Karpas-422 (cell line): ENCODE data around the gene TMEM169. TPM values are rescaled to one million over a fixed set of nuclear protein-coding genes. Genes with fewer than 3 reads are reported as not detected.

Experiments
- DNase-seq: peaks from one replicate; pipeline ENCODE4 v3.0.0-alpha.2; 2015
- H2AFZ ChIP-seq: fragments of 200-600 bp; sonication (generic); 2 replicates; pipeline ENCODE4 v1.6.1; 2014; ENCODE audit warnings: antibody characterized with exemption, low read length, mixed read lengths
- H3K27ac ChIP-seq: fragments of 200-600 bp; sonication (generic); 2 replicates; pipeline ENCODE4 v1.5.1; 2014; ENCODE audit warnings: mild to moderate bottlenecking, low read length, moderate library complexity
- H3K27me3 ChIP-seq: fragments of 200-600 bp; sonication (generic); 2 replicates; pipeline ENCODE4 v1.6.1; 2014; ENCODE audit warnings: low read length, mixed read lengths
- H3K36me3 ChIP-seq: fragments of 200-600 bp; sonication (generic); 2 replicates; pipeline ENCODE4 v1.6.1; 2014; ENCODE audit warnings: low read length, mixed read lengths; ENCODE audit not compliant: insufficient read depth
- H3K4me1 ChIP-seq: fragments of 200-600 bp; sonication (generic); 2 replicates; pipeline ENCODE4 v1.6.1; 2014; ENCODE audit warnings: mild to moderate bottlenecking, low read length, mixed read lengths
- H3K4me2 ChIP-seq: fragments of 200-600 bp; sonication (generic); 2 replicates; pipeline ENCODE4 v1.6.1; 2014; ENCODE audit warnings: low read length, low read depth, mild to moderate bottlenecking; ENCODE audit not compliant: poor library complexity, severe bottlenecking
- H3K4me3 ChIP-seq: fragments of 200-600 bp; sonication (generic); 2 replicates; pipeline ENCODE4 v1.5.1; 2014; ENCODE audit warnings: mild to moderate bottlenecking, antibody characterized with exemption, low read length, mixed read lengths
- H3K79me2 ChIP-seq: fragments of 200-600 bp; sonication (generic); 2 replicates; pipeline ENCODE4 v1.6.1; 2014; ENCODE audit warnings: mild to moderate bottlenecking, low read length, mixed read lengths
- H3K9ac ChIP-seq: fragments of 200-600 bp; sonication (generic); 2 replicates; pipeline ENCODE4 v1.6.0; 2014; ENCODE audit warnings: low read length
- H3K9me2 ChIP-seq: fragments of 200-600 bp; sonication (generic), shearing (Covaris generic); replicated peaks from 2 replicates; pipeline ENCODE4 v1.6.0; 2014; ENCODE audit warnings: mild to moderate bottlenecking, low read length, moderate library complexity; ENCODE audit not compliant: insufficient read depth
- H3K9me3 ChIP-seq: fragments of 300-700, 200-600 bp; sonication (generic); 2 replicates; pipeline ENCODE4 v1.6.1; 2014; ENCODE audit warnings: low read length, mixed read lengths
- H4K20me1 ChIP-seq: fragments of 200-600 bp; sonication (generic); 2 replicates; pipeline ENCODE4 v1.6.1; 2014; ENCODE audit warnings: mild to moderate bottlenecking, antibody characterized with exemption, low read length, low read depth; ENCODE audit not compliant: insufficient read depth
- total RNA-seq: library from RNA; depleted of rRNA; stranded (reverse); fragments of >200 nt; shearing (Covaris generic); gene quantifications from 2 replicates; pipeline ENCODE4 v1.2.3, GENCODE V29; 2014; ENCODE audit warnings: low replicate concordance

TMEM169 gene
- total RNA-seq, 1 experiment from 2014 or later: not detected

- Histone ChIP-seq H4K20me1 (peaks cover 21% of the 10 kb centered on the region; the same call in 1 of the 2 replicates), H3K9ac (no peak overlapping the region), H3K79me2 (peaks cover 84% of the 10 kb centered on the region), H3K36me3 (peaks cover 83% of the 10 kb centered on the region), H3K4me2 (no peak overlapping the region), H3K4me3 (no peak overlapping the region), H3K4me1 (peaks cover 19% of the 10 kb centered on the region), H3K27ac (no peak overlapping the region), H3K9me2 (no peaks in the 10 kb centered on the region), H3K27me3 (no peaks in the 10 kb centered on the region), H2AFZ (no peak overlapping the region), H3K9me3 (no peaks in the 10 kb centered on the region)
- no peak for DNase-seq
Measured at GRCh38 chr2:216118474-216118873, 36.8 kb downstream of the TMEM169 start.

- Histone ChIP-seq H3K4me1 (peaks cover 17% of the 10 kb centered on the region), H3K27me3 (no peaks in the 10 kb centered on the region), H3K27ac (no peak overlapping the region), H3K9ac (no peak overlapping the region), H3K9me3 (no peaks in the 10 kb centered on the region), H3K9me2 (no peaks in the 10 kb centered on the region), H3K36me3 (peaks cover 85% of the 10 kb centered on the region), H4K20me1 (peaks cover 21% of the 10 kb centered on the region; the same call in 1 of the 2 replicates), H3K4me3 (no peak overlapping the region), H3K4me2 (no peak overlapping the region), H2AFZ (no peak overlapping the region), H3K79me2 (peaks cover 90% of the 10 kb centered on the region)
- no peak for DNase-seq
Measured at GRCh38 chr2:216119146-216119545, 37.4 kb downstream of the TMEM169 start.

GRCh38 chr2:216119986-216120385 is 38.3 kb downstream of the TMEM169 start:
- peaks cover 96% of the 10 kb centered on the region for H3K79me2 ChIP-seq
- no peak overlapping the region for H3K9ac ChIP-seq
- H4K20me1 ChIP-seq: peaks cover 21% of the 10 kb centered on the region; the same call in 1 of the 2 replicates
- H2AFZ ChIP-seq: no peak overlapping the region
- H3K4me3 ChIP-seq: no peak overlapping the region
- no peak overlapping the region for H3K4me2 ChIP-seq
- H3K9me2 ChIP-seq: no peaks in the 10 kb centered on the region
- H3K36me3 ChIP-seq: peaks cover 91% of the 10 kb centered on the region
- DNase-seq: no peak
- no peak overlapping the region for H3K27ac ChIP-seq
- no peaks in the 10 kb centered on the region for H3K9me3 ChIP-seq
- no peaks in the 10 kb centered on the region for H3K27me3 ChIP-seq
- peaks cover 12% of the 10 kb centered on the region for H3K4me1 ChIP-seq

DNA sequence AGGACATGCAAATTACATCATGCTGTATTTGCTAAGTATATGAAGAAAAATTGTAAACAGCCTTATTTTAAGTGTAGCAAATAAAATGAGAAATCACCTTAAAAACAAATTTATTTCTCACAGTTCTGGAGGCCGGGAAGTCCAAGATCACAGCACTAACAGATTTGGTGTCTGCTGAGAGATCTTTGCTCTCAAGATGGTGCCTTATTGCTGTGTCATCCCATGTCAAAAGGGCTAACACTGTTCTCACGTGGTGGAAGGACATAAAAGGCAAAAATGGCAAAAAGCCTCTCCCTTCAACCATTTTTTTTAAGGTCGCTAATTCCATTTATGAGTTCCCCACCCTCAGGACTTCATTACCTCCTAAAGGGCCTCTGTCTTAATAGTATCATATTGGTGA is 39.5 kb downstream of the TMEM169 start:
- no peaks in the 10 kb centered on the region; the same call in 1 of the 2 replicates for H3K4me1 ChIP-seq
- no peak overlapping the region for H3K27ac ChIP-seq
- DNase-seq: no peak
- H3K79me2 ChIP-seq: peaks cover 94% of the 10 kb centered on the region
- H4K20me1 ChIP-seq: peaks cover 28% of the 10 kb centered on the region
- H3K36me3 ChIP-seq: peaks cover 89% of the 10 kb centered on the region
- no peak overlapping the region for H3K4me3 ChIP-seq
- no peak overlapping the region for H2AFZ ChIP-seq
- no peaks in the 10 kb centered on the region for H3K27me3 ChIP-seq
- H3K9ac ChIP-seq: no peak overlapping the region
- no peaks in the 10 kb centered on the region for H3K9me2 ChIP-seq
- no peaks in the 10 kb centered on the region for H3K9me3 ChIP-seq
- H3K4me2 ChIP-seq: no peak overlapping the region

DNA sequence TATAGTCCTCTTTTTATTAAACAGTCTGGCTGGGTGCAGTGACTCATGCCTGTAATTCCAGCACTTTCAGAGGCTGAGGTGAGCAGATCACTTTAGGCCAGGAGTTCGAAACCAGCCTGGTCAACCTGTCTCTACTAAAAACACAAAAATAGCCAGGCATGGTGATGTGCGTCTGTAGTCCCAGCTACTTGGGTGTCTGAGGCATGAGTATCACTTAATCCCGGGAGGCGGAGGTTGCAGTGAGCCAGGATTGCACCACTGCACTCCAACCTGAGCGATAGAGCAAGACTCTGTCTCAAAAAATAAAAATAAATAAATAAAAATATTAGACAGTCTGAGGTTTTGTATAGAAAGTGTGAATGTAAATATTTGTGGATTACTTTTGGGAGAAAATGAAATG is 45.2 kb downstream of the TMEM169 start:
- H3K27me3 ChIP-seq: no peaks in the 10 kb centered on the region
- H3K36me3 ChIP-seq: peaks cover 85% of the 10 kb centered on the region
- H3K9ac ChIP-seq: no peak overlapping the region
- H3K27ac ChIP-seq: no peak overlapping the region
- DNase-seq: no peak
- peaks cover 89% of the 10 kb centered on the region for H3K79me2 ChIP-seq
- no peak overlapping the region for H3K4me2 ChIP-seq
- no peak overlapping the region for H2AFZ ChIP-seq
- no peaks in the 10 kb centered on the region for H3K9me2 ChIP-seq
- no peaks in the 10 kb centered on the region for H3K9me3 ChIP-seq
- no peaks in the 10 kb centered on the region for H3K4me1 ChIP-seq
- peaks cover 23% of the 10 kb centered on the region for H4K20me1 ChIP-seq
- no peak overlapping the region for H3K4me3 ChIP-seq

DNA sequence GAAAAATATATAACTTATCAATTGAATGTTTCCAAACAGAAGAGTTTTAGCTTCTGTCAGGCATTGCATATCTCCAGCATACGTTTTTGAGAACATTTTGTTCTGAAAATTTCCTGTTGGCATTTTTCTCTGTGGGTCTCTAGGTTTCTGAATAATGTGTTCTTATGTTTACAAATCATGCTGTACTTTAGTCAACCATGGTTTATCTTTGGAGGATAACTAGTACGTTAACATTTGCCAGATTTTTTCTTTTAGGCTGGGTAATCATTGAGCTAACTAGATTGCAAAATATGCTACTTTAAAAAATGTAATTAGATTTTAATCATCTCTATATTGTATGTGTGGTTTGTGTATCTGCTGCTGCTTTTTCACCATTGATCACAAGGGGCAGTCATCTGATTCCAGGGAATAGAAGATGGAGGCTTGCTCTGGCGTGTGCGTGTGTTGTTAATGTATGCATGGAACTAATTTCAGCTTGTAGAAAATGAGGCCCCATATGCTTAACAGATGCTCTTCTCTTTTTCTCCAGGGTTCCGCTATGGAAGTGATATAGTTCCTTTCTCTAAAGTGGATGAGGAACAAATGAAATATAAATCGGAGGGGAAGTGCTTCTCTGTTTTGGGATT is 48.7 kb downstream of the TMEM169 start:
- Histone ChIP-seq H3K4me2 (no peak overlapping the region), H3K27me3 (no peaks in the 10 kb centered on the region), H3K9ac (no peak overlapping the region), H3K36me3 (peaks cover 89% of the 10 kb centered on the region), H3K9me3 (no peaks in the 10 kb centered on the region), H3K79me2 (peaks cover 89% of the 10 kb centered on the region), H3K27ac (no peak overlapping the region), H4K20me1 (peaks cover 27% of the 10 kb centered on the region), H2AFZ (no peak overlapping the region), H3K9me2 (no peaks in the 10 kb centered on the region), H3K4me3 (no peak overlapping the region), H3K4me1 (no peaks in the 10 kb centered on the region)
- no peak for DNase-seq

DNA sequence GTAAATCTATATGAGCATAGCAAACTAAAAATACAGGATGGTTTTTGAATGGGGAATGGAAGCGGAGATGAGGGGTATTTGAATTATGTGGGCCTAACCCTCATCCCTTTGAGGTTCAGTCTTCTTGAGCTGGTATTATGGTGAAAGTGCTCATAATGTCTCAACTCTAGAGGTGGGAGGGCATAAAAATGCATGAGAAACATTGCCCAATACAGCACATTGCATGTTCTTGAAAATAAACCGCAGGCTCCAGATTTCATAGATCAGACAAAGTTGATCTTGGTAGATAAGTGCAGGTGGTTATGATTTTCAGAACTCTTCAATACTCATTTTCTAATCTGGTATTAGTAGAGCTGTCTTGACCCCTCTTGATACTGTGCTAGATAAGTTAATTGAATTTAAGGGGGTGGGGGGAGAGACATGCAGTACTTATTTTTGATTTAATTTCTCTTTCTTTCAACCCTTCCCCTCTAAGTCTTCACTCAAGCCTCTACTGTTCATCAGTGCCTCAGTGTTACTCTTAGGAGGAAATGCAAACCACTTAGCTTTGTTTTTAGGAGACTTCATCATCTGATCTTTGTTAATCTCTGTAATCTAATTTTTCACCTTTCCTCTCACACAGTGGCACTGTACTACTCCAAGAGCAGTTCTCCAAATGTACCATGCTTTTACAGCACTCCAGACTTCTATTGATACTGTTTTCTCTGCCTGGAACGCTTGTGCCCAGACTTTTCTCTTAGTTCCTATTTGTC is 49.6 kb downstream of the TMEM169 start:
- Histone ChIP-seq H3K79me2 (peaks cover 82% of the 10 kb centered on the region), H4K20me1 (peaks cover 21% of the 10 kb centered on the region), H2AFZ (no peak overlapping the region), H3K27ac (no peak overlapping the region), H3K4me1 (no peaks in the 10 kb centered on the region), H3K9me2 (no peaks in the 10 kb centered on the region), H3K4me2 (no peak overlapping the region), H3K4me3 (no peak overlapping the region), H3K9ac (no peak overlapping the region), H3K9me3 (no peaks in the 10 kb centered on the region), H3K27me3 (no peaks in the 10 kb centered on the region), H3K36me3 (peaks cover 80% of the 10 kb centered on the region)
- DNase-seq: no peak

DNA sequence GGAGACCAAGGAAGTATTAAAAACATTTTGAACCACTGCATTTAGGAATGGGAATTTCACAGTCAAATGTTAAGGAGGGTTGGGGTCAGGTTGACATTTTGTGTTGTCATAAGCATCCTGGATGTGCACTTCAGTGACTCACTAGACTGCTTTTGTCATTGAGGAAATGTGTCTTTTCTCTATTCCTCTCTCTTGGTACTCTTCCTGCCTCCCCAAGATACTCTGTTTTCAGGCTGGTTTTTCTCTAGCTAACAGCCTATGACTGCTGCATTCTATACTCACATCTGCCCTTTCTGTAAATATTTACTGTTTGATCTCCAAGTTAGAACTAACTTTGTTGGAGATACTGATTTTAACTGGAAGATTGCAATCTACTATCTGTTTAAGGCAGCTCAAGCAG is 50.9 kb downstream of the TMEM169 start:
- no peak for DNase-seq

More for the DNA sequence above, 50.9 kb downstream of the TMEM169 start:
- H3K9ac ChIP-seq: no peak overlapping the region
- no peaks in the 10 kb centered on the region for H3K4me1 ChIP-seq
- peaks cover 22% of the 10 kb centered on the region for H4K20me1 ChIP-seq
- no peaks in the 10 kb centered on the region for H3K9me3 ChIP-seq
- no peak overlapping the region for H3K4me2 ChIP-seq
- H2AFZ ChIP-seq: no peak overlapping the region
- H3K79me2 ChIP-seq: peaks cover 82% of the 10 kb centered on the region
- H3K9me2 ChIP-seq: no peaks in the 10 kb centered on the region
- H3K36me3 ChIP-seq: peaks cover 80% of the 10 kb centered on the region
- H3K4me3 ChIP-seq: no peak overlapping the region
- H3K27ac ChIP-seq: no peak overlapping the region
- H3K27me3 ChIP-seq: no peaks in the 10 kb centered on the region
